Liver (tissue), 9 donors: ENCODE data around the gene PRDM2. TPM values are rescaled to one million over a fixed set of nuclear protein-coding genes. Genes with fewer than 3 reads are reported as not detected.

Experiments used
- DNase-seq: peaks from one replicate; pipeline ENCODE4 v3.0.0-alpha.2; 2017; ENCODE audit warnings: low spot score
- H3K27ac ChIP-seq, 2 donors: one replicate each; pipeline ENCODE4 v1.7.0; 2013; ENCODE audit warnings: inconsistent platforms in 2 of 2, low read length in 2 of 2, control low read depth in 1 of 2, low read depth in 1 of 2, mild to moderate bottlenecking in 1 of 2
- H3K27me3 ChIP-seq, 4 donors: one replicate each; pipeline versions ENCODE4 v1.6.1 to v1.7.0; 2013; ENCODE audit warnings: low read length in 3 of 4, inconsistent platforms in 1 of 4, mild to moderate bottlenecking in 1 of 4, moderate library complexity in 1 of 4; ENCODE audit not compliant: control insufficient read depth in 4 of 4, insufficient read depth in 4 of 4
- H3K36me3 ChIP-seq, 4 donors: one replicate each; pipeline versions ENCODE4 v1.6.1 to v1.7.0; 2013; ENCODE audit warnings: low read length in 3 of 4, mild to moderate bottlenecking in 3 of 4, low read depth in 1 of 4, moderate library complexity in 1 of 4; ENCODE audit not compliant: control insufficient read depth in 4 of 4, insufficient read depth in 3 of 4
- H3K4me1 ChIP-seq, 4 donors: one replicate each; pipeline versions ENCODE4 v1.6.1 to v1.7.0; 2013; ENCODE audit warnings: low read length in 3 of 4, mild to moderate bottlenecking in 3 of 4, moderate library complexity in 1 of 4; ENCODE audit not compliant: control insufficient read depth in 4 of 4, insufficient read depth in 4 of 4
- H3K4me3 ChIP-seq, 3 donors: one replicate each; pipeline versions ENCODE4 v1.6.1 to v1.7.0; 2013; ENCODE audit warnings: low read length in 3 of 3, control low read depth in 1 of 3, low read depth in 1 of 3, mild to moderate bottlenecking in 1 of 3
- H3K9ac ChIP-seq, 2 donors: one replicate each; pipeline ENCODE4 v1.7.0; 2013; ENCODE audit warnings: low read length in 2 of 2, mild to moderate bottlenecking in 2 of 2, moderate library complexity in 2 of 2, control low read depth in 1 of 2, low read depth in 1 of 2
- H3K9me3 ChIP-seq, 4 donors: one replicate each; pipeline versions ENCODE4 v1.6.1 to v1.7.0; 2013; ENCODE audit warnings: low read length in 3 of 4; ENCODE audit not compliant: control insufficient read depth in 4 of 4
- EGR1 ChIP-seq, 2 donors: IDR thresholded peaks; 2 replicates each; pipeline ENCODE4 v1.6.1; 2016 to 2018; ENCODE audit warnings: antibody characterized with exemption in 2 of 2, low read depth in 2 of 2
- FOXA1 ChIP-seq: IDR thresholded peaks from 2 replicates; pipeline ENCODE4 v1.6.1; 2016; ENCODE audit warnings: antibody characterized with exemption
- FOXA2 ChIP-seq: IDR thresholded peaks from 2 replicates; pipeline ENCODE4 v1.6.1; 2016; ENCODE audit warnings: antibody characterized with exemption
- HNF4G ChIP-seq: IDR thresholded peaks from 2 replicates; pipeline ENCODE4 v1.6.1; 2016; ENCODE audit warnings: antibody characterized with exemption
- JUND ChIP-seq, 2 donors: IDR thresholded peaks; 2 replicates each; pipeline ENCODE4 v1.6.1; 2016; ENCODE audit warnings: antibody characterized with exemption in 2 of 2
- NR2F2 ChIP-seq: IDR thresholded peaks from 2 replicates; pipeline ENCODE4 v1.6.1; 2016; ENCODE audit warnings: antibody characterized with exemption
- RAD21 ChIP-seq, 2 donors: IDR thresholded peaks; 2 replicates each; pipeline ENCODE4 v1.6.1; 2016; ENCODE audit warnings: antibody characterized with exemption in 2 of 2, mild to moderate bottlenecking in 2 of 2
- RXRA ChIP-seq, 2 donors: IDR thresholded peaks; 2 replicates each; pipeline ENCODE4 v1.6.1; 2017 to 2018; ENCODE audit warnings: antibody characterized with exemption in 2 of 2, mild to moderate bottlenecking in 1 of 2
- SP1 ChIP-seq: IDR thresholded peaks from 2 replicates; pipeline ENCODE4 v1.6.1; 2018; ENCODE audit warnings: antibody characterized with exemption, mild to moderate bottlenecking
- TAF1 ChIP-seq: conservative IDR thresholded peaks from 2 replicates; pipeline ENCODE4 v1.6.1; 2016; ENCODE audit warnings: antibody characterized with exemption, mild to moderate bottlenecking
- YY1 ChIP-seq: IDR thresholded peaks from 2 replicates; pipeline ENCODE4 v1.6.1; 2016; ENCODE audit warnings: antibody characterized with exemption, mild to moderate bottlenecking
- WGBS: extraction: QIAGEN DNeasy Blood & Tissue Kit; methylation state at CpG from one replicate; pipeline ENCODE4 v1.1.7; 2013; 5-methylcytosine and 5-hydroxymethylcytosine counted together
- polyA plus RNA-seq, 2 donors: library from polyadenylated mRNA; stranded (reverse) in 1 of 2; unstranded in 1 of 2; fragments of 200-250 nt in 1 of 2; fragments of >200 nt in 1 of 2; fragmentation: Nextera tagmentation in 1 of 2; extraction: Ambion mirVana in 1 of 2; gene quantifications; one replicate each; pipeline versions ENCODE4 v1.2.1 to v1.2.3, GENCODE V29; 2013 to 2015
- total RNA-seq, 2 donors: library from RNA; depleted of rRNA; stranded (reverse); fragments of >200 nt; gene quantifications; one replicate each; pipeline ENCODE4 v1.2.3, GENCODE V29; 2014
- TF ChIP-seq, protein P1 (sequence below): IDR thresholded peaks from 2 replicates; pipeline ENCODE4 v1.6.1; 2016; ENCODE audit warnings: antibody characterized with exemption
- TF ChIP-seq, protein P2 (sequence below): IDR thresholded peaks from 2 replicates; pipeline ENCODE4 v1.6.1; 2016; ENCODE audit warnings: antibody characterized with exemption
- TF ChIP-seq, protein P3 (sequence below): fragments of 150-350 bp; IDR thresholded peaks from 2 replicates; pipeline ENCODE4 v1.5.1; 2017; ENCODE audit warnings: improper control_type of control experiment, low read depth, low read length; ENCODE audit not compliant: missing input control
- TF ChIP-seq, protein P4 (sequence below): IDR thresholded peaks from 2 replicates; pipeline ENCODE4 v1.6.1; 2016; ENCODE audit warnings: antibody characterized with exemption, mild to moderate bottlenecking
- TF ChIP-seq, protein P5 (sequence below): IDR thresholded peaks from 2 replicates; pipeline ENCODE4 v1.6.1; 2016; ENCODE audit warnings: antibody characterized with exemption
- donor health status: healthy.
- donor health status: healthy.
- donor health status: healthy.
- donor health status: healthy.
- donor health status: healthy.

Gene PRDM2
- total and polyA plus RNA-seq, 4 donors: 4.5 to 13.9 (median 7.9) TPM

DNA sequence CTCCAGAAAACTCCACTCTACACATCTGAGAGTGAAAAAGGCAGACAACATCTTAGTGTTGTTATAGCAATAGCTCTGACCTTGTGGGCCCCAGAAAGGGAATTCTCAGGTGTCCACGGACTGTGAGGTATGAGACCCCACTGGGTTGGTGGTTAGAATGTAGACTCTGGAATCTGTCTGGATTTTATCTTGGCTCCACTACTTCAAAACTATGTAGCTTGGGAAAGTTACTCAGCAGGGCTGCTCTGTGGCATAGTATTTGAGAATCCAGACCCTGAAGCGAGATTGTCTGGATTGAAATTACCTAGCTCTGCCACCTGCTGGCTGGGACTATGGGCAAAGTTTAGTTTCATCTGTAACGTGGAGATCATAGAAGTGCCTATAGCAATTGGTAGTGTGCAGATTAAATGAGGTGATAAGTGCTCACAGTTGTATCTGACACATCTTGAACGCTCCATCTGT, 25.8 kb downstream of the PRDM2 start:
- no peaks in the 10 kb centered on the region for H3K4me1 ChIP-seq
- H3K4me3 ChIP-seq: no peak overlapping the region
- 63% methylated on average over 4 of the region's 4 CpGs for WGBS
- H3K9ac ChIP-seq: no peak overlapping the region
- no peak overlapping the region for H3K27ac ChIP-seq
- TF ChIP-seq RAD21 (IDR thresholded peaks at IDR 0.05): peak; percentile 57 to 66
- TF ChIP-seq, protein P1, sequence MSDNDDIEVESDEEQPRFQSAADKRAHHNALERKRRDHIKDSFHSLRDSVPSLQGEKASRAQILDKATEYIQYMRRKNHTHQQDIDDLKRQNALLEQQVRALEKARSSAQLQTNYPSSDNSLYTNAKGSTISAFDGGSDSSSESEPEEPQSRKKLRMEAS: no peak
- no peak for TF ChIP-seq NR2F2
- no peak for TF ChIP-seq SP1
- TF ChIP-seq EGR1 (IDR thresholded peaks at IDR 0.05; ENCODE audit: low read depth in 2 of 2): no peak
- H3K27me3 ChIP-seq: peaks cover 0 to 3% (median 0%) of the 10 kb centered on the region in 4 donors
- DNase-seq: no peak
- no peaks in the 10 kb centered on the region for H3K36me3 ChIP-seq
- H3K9me3 ChIP-seq: no peaks in the 10 kb centered on the region

DNA sequence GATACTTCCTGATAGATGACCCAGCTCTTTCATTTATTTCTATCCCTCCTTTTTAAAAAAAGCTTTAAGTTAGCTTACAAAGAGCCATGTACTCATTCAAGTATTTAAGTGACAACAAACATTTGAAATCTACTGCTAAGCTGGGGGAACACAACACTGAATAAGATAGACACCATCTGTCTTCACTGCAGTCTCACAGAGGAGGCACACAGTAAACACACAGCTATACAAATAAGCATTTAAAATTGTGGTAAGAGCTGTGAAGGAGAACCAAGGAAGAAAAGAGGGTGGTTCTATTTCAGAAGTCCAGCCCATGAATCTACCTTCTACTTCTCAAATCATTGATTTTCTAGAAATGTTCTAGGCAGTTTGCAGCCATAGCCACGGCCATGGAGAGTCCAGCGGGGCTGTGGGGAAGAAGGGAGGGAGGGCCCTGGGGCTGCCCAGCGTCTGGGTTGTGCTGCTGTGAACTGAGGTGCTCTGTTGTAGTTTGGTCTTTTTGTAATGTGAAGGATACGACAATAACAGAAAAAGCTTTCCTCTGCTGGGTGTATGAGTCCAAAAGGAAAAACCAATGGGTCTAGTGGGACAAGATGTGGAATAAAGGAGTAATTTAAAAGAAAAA, 28.2 kb downstream of the PRDM2 start:
- Histone ChIP-seq H3K36me3 (no peaks in the 10 kb centered on the region), H3K4me1 (no peaks in the 10 kb centered on the region), H3K9ac (no peak overlapping the region), H3K9me3 (no peaks in the 10 kb centered on the region), H3K27ac (no peak overlapping the region), H3K27me3 (peaks cover 0 to 3% (median 0%) of the 10 kb centered on the region in 4 donors), H3K4me3 (no peak overlapping the region)
- TF ChIP-seq, protein P1: no peak
- TF ChIP-seq, protein P2, sequence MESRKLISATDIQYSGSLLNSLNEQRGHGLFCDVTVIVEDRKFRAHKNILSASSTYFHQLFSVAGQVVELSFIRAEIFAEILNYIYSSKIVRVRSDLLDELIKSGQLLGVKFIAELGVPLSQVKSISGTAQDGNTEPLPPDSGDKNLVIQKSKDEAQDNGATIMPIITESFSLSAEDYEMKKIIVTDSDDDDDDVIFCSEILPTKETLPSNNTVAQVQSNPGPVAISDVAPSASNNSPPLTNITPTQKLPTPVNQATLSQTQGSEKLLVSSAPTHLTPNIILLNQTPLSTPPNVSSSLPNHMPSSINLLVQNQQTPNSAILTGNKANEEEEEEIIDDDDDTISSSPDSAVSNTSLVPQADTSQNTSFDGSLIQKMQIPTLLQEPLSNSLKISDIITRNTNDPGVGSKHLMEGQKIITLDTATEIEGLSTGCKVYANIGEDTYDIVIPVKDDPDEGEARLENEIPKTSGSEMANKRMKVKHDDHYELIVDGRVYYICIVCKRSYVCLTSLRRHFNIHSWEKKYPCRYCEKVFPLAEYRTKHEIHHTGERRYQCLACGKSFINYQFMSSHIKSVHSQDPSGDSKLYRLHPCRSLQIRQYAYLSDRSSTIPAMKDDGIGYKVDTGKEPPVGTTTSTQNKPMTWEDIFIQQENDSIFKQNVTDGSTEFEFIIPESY: no peak
- TF ChIP-seq, protein P3, sequence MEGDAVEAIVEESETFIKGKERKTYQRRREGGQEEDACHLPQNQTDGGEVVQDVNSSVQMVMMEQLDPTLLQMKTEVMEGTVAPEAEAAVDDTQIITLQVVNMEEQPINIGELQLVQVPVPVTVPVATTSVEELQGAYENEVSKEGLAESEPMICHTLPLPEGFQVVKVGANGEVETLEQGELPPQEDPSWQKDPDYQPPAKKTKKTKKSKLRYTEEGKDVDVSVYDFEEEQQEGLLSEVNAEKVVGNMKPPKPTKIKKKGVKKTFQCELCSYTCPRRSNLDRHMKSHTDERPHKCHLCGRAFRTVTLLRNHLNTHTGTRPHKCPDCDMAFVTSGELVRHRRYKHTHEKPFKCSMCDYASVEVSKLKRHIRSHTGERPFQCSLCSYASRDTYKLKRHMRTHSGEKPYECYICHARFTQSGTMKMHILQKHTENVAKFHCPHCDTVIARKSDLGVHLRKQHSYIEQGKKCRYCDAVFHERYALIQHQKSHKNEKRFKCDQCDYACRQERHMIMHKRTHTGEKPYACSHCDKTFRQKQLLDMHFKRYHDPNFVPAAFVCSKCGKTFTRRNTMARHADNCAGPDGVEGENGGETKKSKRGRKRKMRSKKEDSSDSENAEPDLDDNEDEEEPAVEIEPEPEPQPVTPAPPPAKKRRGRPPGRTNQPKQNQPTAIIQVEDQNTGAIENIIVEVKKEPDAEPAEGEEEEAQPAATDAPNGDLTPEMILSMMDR: no peak
- TF ChIP-seq RAD21 (IDR thresholded peaks at IDR 0.05): no peak
- no peak for TF ChIP-seq EGR1 (IDR thresholded peaks at IDR 0.05; ENCODE audit: low read depth in 2 of 2)
- TF ChIP-seq, protein P4, sequence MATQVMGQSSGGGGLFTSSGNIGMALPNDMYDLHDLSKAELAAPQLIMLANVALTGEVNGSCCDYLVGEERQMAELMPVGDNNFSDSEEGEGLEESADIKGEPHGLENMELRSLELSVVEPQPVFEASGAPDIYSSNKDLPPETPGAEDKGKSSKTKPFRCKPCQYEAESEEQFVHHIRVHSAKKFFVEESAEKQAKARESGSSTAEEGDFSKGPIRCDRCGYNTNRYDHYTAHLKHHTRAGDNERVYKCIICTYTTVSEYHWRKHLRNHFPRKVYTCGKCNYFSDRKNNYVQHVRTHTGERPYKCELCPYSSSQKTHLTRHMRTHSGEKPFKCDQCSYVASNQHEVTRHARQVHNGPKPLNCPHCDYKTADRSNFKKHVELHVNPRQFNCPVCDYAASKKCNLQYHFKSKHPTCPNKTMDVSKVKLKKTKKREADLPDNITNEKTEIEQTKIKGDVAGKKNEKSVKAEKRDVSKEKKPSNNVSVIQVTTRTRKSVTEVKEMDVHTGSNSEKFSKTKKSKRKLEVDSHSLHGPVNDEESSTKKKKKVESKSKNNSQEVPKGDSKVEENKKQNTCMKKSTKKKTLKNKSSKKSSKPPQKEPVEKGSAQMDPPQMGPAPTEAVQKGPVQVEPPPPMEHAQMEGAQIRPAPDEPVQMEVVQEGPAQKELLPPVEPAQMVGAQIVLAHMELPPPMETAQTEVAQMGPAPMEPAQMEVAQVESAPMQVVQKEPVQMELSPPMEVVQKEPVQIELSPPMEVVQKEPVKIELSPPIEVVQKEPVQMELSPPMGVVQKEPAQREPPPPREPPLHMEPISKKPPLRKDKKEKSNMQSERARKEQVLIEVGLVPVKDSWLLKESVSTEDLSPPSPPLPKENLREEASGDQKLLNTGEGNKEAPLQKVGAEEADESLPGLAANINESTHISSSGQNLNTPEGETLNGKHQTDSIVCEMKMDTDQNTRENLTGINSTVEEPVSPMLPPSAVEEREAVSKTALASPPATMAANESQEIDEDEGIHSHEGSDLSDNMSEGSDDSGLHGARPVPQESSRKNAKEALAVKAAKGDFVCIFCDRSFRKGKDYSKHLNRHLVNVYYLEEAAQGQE: no peak
- TF ChIP-seq, protein P5, sequence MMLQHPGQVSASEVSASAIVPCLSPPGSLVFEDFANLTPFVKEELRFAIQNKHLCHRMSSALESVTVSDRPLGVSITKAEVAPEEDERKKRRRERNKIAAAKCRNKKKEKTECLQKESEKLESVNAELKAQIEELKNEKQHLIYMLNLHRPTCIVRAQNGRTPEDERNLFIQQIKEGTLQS: no peak
- TF ChIP-seq SP1: no peak
- no peak for TF ChIP-seq TAF1
- no peak for TF ChIP-seq JUND (IDR thresholded peaks at IDR 0.05)
- TF ChIP-seq YY1: no peak
- TF ChIP-seq FOXA2: no peak
- TF ChIP-seq RXRA (IDR thresholded peaks at IDR 0.05): no peak
- no peak for TF ChIP-seq HNF4G
- TF ChIP-seq FOXA1: no peak
- WGBS: 79% methylated on average over 4 of the region's 4 CpGs
- DNase-seq: no peak
